GM19455 (cell line): Measurements from ENCODE around the gene TUT1.
"Not testable (repeated sequence)": the region's sequence is repeated elsewhere in the genome, so short reads cannot be mapped to it uniquely, and the experiment has no call there.

Experiments
- ATAC-seq: cut with Tn5 transposase; IDR thresholded peaks from one replicate; pipeline ENCODE4 v1.9.1; 2021; ENCODE audit not compliant: unreplicated experiment

The TUT1 gene

GRCh38 chr11:62591448-62592145, at the start of gene TUT1:
Gene TUT1 (minus strand): TSS chr11:62591523. CDS start chr11:62591485, 38 bp downstream.
- ATAC-seq: peak; percentile 87

GRCh38 chr11:62632492-62632891, 41.2 kb upstream of the TUT1 start:
- ATAC-seq: no peak

- no peak for ATAC-seq
These were observed 36.4 kb upstream of the TUT1 start for GRCh38 chr11:62627713-62628112.

GRCh38 chr11:62622476-62623089, 31.3 kb upstream of the TUT1 start:
- ATAC-seq: no peak

- ATAC-seq: peak; percentile 91
These were observed 30.5 kb upstream of the TUT1 start, which contains the start of gene B3GAT3 for GRCh38 chr11:62621567-62622470. Gene B3GAT3 (minus strand): TSS chr11:62621986. CDS start chr11:62621947, 39 bp downstream.

GRCh38 chr11:62621027-62621566, 29.8 kb upstream of the TUT1 start:
- no peak for ATAC-seq

GRCh38 chr11:62616957-62617356, 25.6 kb upstream of the TUT1 start:
- not testable (repeated sequence) for ATAC-seq

- no peak for ATAC-seq
These were observed 24.2 kb upstream of the TUT1 start for GRCh38 chr11:62615521-62615920.

GRCh38 chr11:62614275-62614674, 23.0 kb upstream of the TUT1 start:
- no peak for ATAC-seq

GRCh38 chr11:62613291-62613778, 22.0 kb upstream of the TUT1 start:
- ATAC-seq: no peak

GRCh38 chr11:62612366-62613290, 21.3 kb upstream of the TUT1 start, which contains the start of the genes EML3 and ROM1:
Gene EML3 (minus strand): TSS chr11:62612775. CDS start chr11:62612457, 318 bp downstream.
Gene ROM1 (plus strand): TSS chr11:62613257. CDS start chr11:62613282, 25 bp downstream.
- peak; percentile 72 for ATAC-seq

- peak; percentile 23 for ATAC-seq
These were observed 20.5 kb upstream of the TUT1 start for GRCh38 chr11:62611705-62612365.

GRCh38 chr11:62610814-62611704, 19.7 kb upstream of the TUT1 start:
- ATAC-seq: no peak

- no peak for ATAC-seq
These were observed 19.1 kb upstream of the TUT1 start for GRCh38 chr11:62610403-62610802.

GRCh38 chr11:62608776-62609175, 17.5 kb upstream of the TUT1 start:
- no peak for ATAC-seq

- ATAC-seq: no peak
These were observed 16.4 kb upstream of the TUT1 start for GRCh38 chr11:62607714-62608113.

GRCh38 chr11:62605902-62606301, 14.6 kb upstream of the TUT1 start:
- ATAC-seq: no peak

- ATAC-seq: no peak
These were observed 14.1 kb upstream of the TUT1 start for GRCh38 chr11:62605467-62605866.
